Tibial nerve (tissue), 4 donors: ENCODE data around the gene C1QTNF12. TPM values are rescaled to one million over a fixed set of nuclear protein-coding genes. Genes with fewer than 3 reads are reported as not detected.

Source experiments
- DNase-seq, 2 donors: peaks; one replicate each; pipeline ENCODE4 v3.0.0-alpha.2; 2019; ENCODE audit warnings: low spot score in 2 of 2
- H3K27ac ChIP-seq, 4 donors: fragments of 200-600 bp; sonication (generic) in 3 of 4; one replicate each; pipeline ENCODE4 v1.5.1; 2017 to 2019; ENCODE audit warnings: mild to moderate bottlenecking in 1 of 4
- H3K27me3 ChIP-seq, 2 donors: fragments of 200-600 bp; sonication (generic) in 1 of 2; one replicate each; pipeline versions ENCODE4 v1.5.1 to v1.6.0; 2017 to 2019
- H3K36me3 ChIP-seq, 3 donors: fragments of 200-600 bp; sonication (generic); one replicate each; pipeline ENCODE4 v1.5.1; 2018 to 2019
- H3K4me1 ChIP-seq, 4 donors: fragments of 200-600 bp; sonication (generic) in 3 of 4; one replicate each; pipeline ENCODE4 v1.5.1; 2017 to 2019
- H3K4me3 ChIP-seq, 4 donors: fragments of 200-600 bp; sonication (generic) in 3 of 4; one replicate each; pipeline ENCODE4 v1.5.1; 2017 to 2019; ENCODE audit warnings: mild to moderate bottlenecking in 1 of 4, moderate library complexity in 1 of 4
- H3K9me3 ChIP-seq, 4 donors: fragments of 200-600 bp; sonication (generic) in 3 of 4; one replicate each; pipeline ENCODE4 v1.5.1; 2017 to 2019
- CTCF ChIP-seq, 5 experiments: fragments of 200-600 bp in 3 of 5; fragments of 450-650 bp in 2 of 5; sonication (generic) in 3 of 5; IDR thresholded peaks; one replicate each; pipeline ENCODE4 v1.5.1; 2016 to 2019; ENCODE audit warnings: antibody characterized with exemption in 5 of 5, mild to moderate bottlenecking in 3 of 5, moderate library complexity in 2 of 5
- EP300 ChIP-seq, 2 donors: sonication (generic); formaldehyde crosslinking; IDR thresholded peaks; one replicate each; pipeline ENCODE4 v1.6.1; 2017; ENCODE audit warnings: antibody characterized with exemption in 2 of 2, mild to moderate bottlenecking in 1 of 2
- POLR2A ChIP-seq, 2 donors: fragments of 450-650 bp; IDR thresholded peaks; one replicate each; pipeline ENCODE4 v1.6.1; 2017; ENCODE audit warnings: antibody characterized with exemption in 2 of 2, mild to moderate bottlenecking in 2 of 2, moderate library complexity in 2 of 2
- WGBS, 2 donors: methylation state at CpG; one replicate each; pipeline ENCODE4 v1.1.5; 2018; 5-methylcytosine and 5-hydroxymethylcytosine counted together
- total RNA-seq, 4 donors: library from RNA; depleted of rRNA; stranded (reverse); fragments of >200 nt; gene quantifications; one replicate each; pipeline ENCODE4 v1.1.0, GENCODE V29; 2016

The C1QTNF12 gene
- 1 to 10 TPM in 3 of 4 donors, under 1 TPM in 1; 0.84 to 3.0 (median 1.8) TPM for total RNA-seq

- WGBS, 2 donors = 3 to 6% methylated on average over 21 to 27 of the region's 74 CpGs
- Histone ChIP-seq H3K27me3 (peaks cover 0 to 51% of the 10 kb centered on the region in 2 donors), H3K4me1 (peaks cover 0 to 24% (median 7%) of the 10 kb centered on the region in 4 donors), H3K9me3 (no peaks in the 10 kb centered on the region), H3K4me3 (no peak within 1 kb of the TSS), H3K36me3 (peaks cover 0 to 25% (median 0%) of the 10 kb centered on the region in 3 donors), H3K27ac (no peak within 1 kb of the TSS)
- DNase-seq = no peak
- no peak for TF ChIP-seq EP300 (IDR thresholded peaks at IDR 0.05)
- TF ChIP-seq POLR2A (IDR thresholded peaks at IDR 0.05) = no peak
- no peak for TF ChIP-seq CTCF (IDR thresholded peaks at IDR 0.05)
Measured at GRCh38 chr1:1246577-1247340, at the start of gene C1QTNF12. TSS of gene C1QTNF12 (minus strand) at chr1:1246722. CDS start at chr1:1246690, 32 bp downstream.

GRCh38 chr1:1295154-1295923, 48.8 kb upstream of the C1QTNF12 start:
- Histone ChIP-seq H3K27ac (no peak overlapping the region), H3K9me3 (no peaks in the 10 kb centered on the region), H3K36me3 (peaks cover 0 to 76% (median 0%) of the 10 kb centered on the region in 3 donors), H3K4me1 (peaks cover 0 to 21% (median 3%) of the 10 kb centered on the region in 4 donors), H3K4me3 (no peak overlapping the region), H3K27me3 (no peaks in the 10 kb centered on the region)
- 94 to 95% methylated on average over 27 to 31 of the region's 35 CpGs for WGBS, 2 donors
- TF ChIP-seq CTCF (IDR thresholded peaks at IDR 0.05) (no peak), POLR2A (IDR thresholded peaks at IDR 0.05) (no peak), EP300 (IDR thresholded peaks at IDR 0.05) (no peak)
- no peak for DNase-seq

- 91 to 93% methylated on average over 38 to 53 of the region's 58 CpGs for WGBS, 2 donors
- Histone ChIP-seq H3K27me3 (no peaks in the 10 kb centered on the region), H3K27ac (no peak overlapping the region), H3K4me3 (no peak overlapping the region), H3K4me1 (peaks cover 0 to 24% (median 3%) of the 10 kb centered on the region in 4 donors), H3K36me3 (peaks cover 0 to 67% (median 0%) of the 10 kb centered on the region in 3 donors), H3K9me3 (no peaks in the 10 kb centered on the region)
- TF ChIP-seq EP300 (IDR thresholded peaks at IDR 0.05) (no peak), CTCF (IDR thresholded peaks at IDR 0.05) (no peak), POLR2A (IDR thresholded peaks at IDR 0.05) (no peak)
- DNase-seq = no peak
Measured at GRCh38 chr1:1294250-1294890, 47.8 kb upstream of the C1QTNF12 start.

- Histone ChIP-seq H3K9me3 (no peaks in the 10 kb centered on the region), H3K4me1 (peaks cover 0 to 19% (median 3%) of the 10 kb centered on the region in 4 donors), H3K4me3 (no peak overlapping the region), H3K36me3 (peaks cover 0 to 59% (median 0%) of the 10 kb centered on the region in 3 donors), H3K27me3 (no peaks in the 10 kb centered on the region), H3K27ac (no peak overlapping the region)
- DNase-seq = no peak
- WGBS, 2 donors = 88 to 89% methylated on average over 43 to 58 of the region's 94 CpGs
- TF ChIP-seq EP300 (IDR thresholded peaks at IDR 0.05) (no peak), POLR2A (IDR thresholded peaks at IDR 0.05) (no peak), CTCF (IDR thresholded peaks at IDR 0.05) (no peak)
Measured at GRCh38 chr1:1293263-1294249, 47.0 kb upstream of the C1QTNF12 start.
